Measurements from ENCODE around the gene NCAN.

NCAN gene

DNA sequence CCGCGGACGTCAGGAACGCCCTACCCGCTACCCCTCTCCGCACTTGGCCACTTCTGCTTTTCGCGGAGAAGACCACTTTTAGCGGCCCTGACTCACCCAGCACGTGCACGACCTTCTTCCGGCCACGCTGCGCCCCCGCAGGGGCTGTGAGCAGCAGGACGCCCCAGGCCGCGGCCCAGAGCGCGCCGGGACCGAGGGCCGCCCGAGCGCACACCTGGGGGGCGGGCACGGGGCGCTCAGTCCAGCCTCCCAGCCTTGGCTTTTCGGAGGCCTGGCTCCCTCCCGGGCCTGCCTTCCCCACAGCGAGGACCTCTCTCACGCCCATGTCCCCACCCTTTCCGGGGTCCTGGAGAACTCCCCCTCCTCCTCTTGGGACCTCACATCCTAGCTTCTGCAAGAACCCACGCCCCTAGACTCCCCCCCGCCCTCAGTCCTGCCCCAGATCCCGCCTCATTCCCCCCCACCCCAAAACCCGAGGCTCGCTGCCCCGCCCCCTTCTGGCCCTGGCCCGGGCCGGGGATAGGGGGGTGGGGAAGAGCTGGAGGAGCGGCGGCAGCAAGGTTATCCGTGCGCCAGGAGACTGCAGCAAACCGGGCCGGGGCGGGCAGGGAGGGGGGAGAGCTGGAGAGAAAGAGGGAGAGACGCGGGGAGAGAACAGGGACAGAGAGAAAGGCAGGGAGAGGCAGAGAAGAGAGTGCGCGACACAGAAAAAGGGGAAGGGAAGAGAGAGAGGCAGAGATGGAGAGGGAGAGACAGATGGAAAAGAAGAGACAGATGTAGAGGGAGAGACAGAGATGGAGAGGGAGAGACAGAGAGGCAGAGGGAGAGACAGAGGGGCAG lies 49.8 kb downstream of the NCAN start:
- no peak overlapping the region for H3K4me3 ChIP-seq (ENCODE audit: low read depth, low read length)
- TF ChIP-seq, protein P1, sequence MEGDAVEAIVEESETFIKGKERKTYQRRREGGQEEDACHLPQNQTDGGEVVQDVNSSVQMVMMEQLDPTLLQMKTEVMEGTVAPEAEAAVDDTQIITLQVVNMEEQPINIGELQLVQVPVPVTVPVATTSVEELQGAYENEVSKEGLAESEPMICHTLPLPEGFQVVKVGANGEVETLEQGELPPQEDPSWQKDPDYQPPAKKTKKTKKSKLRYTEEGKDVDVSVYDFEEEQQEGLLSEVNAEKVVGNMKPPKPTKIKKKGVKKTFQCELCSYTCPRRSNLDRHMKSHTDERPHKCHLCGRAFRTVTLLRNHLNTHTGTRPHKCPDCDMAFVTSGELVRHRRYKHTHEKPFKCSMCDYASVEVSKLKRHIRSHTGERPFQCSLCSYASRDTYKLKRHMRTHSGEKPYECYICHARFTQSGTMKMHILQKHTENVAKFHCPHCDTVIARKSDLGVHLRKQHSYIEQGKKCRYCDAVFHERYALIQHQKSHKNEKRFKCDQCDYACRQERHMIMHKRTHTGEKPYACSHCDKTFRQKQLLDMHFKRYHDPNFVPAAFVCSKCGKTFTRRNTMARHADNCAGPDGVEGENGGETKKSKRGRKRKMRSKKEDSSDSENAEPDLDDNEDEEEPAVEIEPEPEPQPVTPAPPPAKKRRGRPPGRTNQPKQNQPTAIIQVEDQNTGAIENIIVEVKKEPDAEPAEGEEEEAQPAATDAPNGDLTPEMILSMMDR (IDR thresholded peaks at IDR 0.05; ENCODE audit: control insufficient read depth, extremely low read depth, insufficient read depth) = no peak
- DNase-seq (ENCODE audit: low read depth) = no peak

DNA sequence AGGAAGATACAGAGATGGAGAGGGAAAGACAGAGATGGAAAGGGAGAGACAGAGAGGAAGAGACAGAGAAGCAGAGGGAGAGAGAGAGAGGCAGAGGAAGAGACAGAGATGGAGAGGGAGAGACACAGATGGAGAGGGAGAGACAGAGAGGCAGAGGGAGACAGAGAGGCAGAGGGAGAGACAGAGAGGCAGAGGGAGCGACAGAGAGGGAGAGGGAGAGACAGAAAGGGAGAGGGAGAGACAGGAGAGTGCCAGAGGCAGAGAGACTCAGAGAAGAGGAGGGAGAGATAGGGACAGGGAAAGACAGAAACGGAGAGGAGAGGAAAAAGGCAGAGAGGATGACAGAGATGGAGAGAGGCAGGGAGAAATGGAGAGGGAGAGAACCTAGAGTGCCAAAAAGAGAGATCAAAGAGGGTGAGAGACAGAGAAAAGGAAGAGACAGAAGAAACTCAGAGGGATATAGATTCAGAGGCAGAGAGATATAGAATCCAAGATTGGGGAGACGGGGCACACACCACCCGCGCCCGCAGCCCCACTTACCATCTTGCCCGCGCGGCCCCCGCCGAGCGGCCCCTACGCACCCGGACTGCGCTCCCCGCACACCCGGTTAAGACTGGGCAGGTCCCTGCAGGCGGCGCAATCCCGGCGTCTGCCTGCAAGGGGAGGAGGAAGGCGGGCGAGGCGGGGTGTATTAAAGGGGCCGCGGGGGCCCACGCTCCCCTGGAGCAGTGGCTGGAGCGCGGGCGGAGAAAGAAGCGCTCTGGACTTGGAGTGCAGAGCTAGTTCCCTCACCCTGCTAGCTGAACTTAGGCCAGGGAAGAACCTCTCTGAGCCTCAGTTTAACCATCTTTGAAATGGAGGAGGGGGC lies 50.7 kb downstream of the NCAN start:
- H3K4me3 ChIP-seq (ENCODE audit: low read depth, low read length) = no peak overlapping the region
- no peak for DNase-seq (ENCODE audit: low read depth)
- TF ChIP-seq, protein P1 (IDR thresholded peaks at IDR 0.05; ENCODE audit: control insufficient read depth, extremely low read depth, insufficient read depth) = no peak

DNA sequence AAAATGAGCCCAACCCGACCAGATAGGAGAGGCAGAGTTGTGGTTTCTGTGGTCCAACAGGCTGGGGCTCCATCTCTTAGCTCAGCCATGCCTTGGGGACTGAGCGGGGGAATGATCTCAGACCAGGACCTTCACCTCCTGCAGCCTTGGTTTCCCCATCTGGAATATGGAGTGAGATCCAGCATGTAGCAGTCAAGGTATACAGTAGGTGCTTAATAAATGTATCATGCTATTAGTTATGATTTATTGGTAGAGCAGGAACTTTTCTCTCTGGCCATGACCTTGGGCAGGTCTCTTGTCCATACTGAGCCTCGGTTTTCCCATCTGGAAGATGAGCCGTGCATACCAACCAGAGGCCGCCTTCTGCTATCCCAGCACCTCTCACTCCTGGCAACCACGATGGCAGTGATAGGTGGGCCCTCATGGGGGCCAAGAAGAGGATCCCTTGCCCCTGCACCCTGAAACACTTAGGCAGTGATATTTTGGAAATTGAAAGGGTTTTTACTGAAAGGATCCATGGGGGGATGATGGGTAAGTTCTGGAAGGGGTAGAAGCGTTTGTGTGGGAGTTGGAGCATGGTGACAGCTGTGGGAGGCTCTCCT lies 52.2 kb downstream of the NCAN start:
- TF ChIP-seq, protein P1 (IDR thresholded peaks at IDR 0.05; ENCODE audit: control insufficient read depth, extremely low read depth, insufficient read depth) = no peak
- no peak for DNase-seq (ENCODE audit: low read depth)
- H3K4me3 ChIP-seq (ENCODE audit: low read depth, low read length) = no peak overlapping the region

DNA sequence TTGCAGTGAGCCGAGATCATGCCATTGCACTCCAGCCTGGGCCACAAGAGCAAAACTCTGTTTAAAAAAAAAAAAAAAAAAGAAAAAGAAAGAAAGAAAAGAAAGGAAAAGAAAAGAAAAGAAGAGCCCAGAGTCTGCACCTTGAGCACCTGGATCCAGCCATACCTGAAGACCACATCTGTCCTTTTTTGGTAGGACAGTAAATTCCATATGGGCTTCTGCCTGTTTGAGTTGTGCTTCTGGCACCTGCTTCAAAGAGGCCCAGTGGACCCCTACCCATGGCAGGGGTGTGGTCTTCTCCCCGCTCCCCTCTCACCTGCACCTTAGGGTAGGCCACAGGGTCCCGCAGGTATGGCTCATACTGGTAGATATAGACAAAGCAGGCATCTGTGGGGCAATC lies 55.5 kb downstream of the NCAN start:
- TF ChIP-seq, protein P1 (IDR thresholded peaks at IDR 0.05; ENCODE audit: control insufficient read depth, extremely low read depth, insufficient read depth) = no peak
- DNase-seq (ENCODE audit: low read depth) = no peak
- no peak overlapping the region for H3K4me3 ChIP-seq (ENCODE audit: low read depth, low read length)

DNA sequence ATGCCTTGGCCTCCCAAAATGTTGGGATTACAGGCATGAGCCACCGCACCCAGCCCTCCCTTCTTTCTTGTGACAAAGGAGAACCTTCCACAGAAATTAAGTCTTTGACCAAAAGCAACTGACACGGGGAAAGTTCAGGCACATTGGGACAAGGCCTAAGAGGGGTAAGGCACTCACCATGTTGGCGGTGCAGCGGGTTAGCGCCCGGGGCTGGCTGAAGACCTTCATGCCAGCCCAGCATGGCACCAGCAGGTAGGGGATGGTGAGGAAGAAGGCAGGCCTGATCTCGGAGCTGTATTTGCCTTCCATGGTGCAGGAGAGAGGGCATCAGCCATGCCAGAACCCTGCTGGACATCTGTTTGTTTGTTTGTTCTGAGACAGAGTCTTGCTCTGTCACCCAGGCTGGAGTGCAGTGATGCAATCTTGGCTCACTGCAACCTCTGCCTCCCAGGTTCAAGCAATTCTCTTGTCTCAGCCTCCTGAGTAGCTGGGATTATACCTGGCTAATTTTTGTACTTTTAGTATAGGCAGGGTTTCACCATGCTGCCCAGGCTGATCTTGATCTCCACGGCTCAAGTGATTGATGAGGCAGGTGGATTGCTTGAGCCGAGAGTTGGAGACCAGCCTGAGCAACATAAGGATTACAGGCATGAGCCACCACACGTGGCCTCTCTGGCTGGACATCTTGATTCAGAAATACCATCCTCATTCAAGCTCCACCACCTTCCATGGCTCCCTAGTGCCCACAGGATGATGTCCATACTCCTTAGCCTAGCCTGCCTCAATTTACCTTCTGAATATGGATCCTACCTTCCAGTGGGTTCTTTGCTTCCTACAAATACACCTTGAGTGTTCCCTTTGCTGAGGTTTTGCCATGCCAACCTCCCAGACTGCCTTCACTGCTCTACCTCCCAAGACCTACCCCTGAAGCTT lies 57.0 kb downstream of the NCAN start:
- DNase-seq (ENCODE audit: low read depth) = no peak
- no peak overlapping the region for H3K4me3 ChIP-seq (ENCODE audit: low read depth, low read length)
- TF ChIP-seq, protein P1 (IDR thresholded peaks at IDR 0.05; ENCODE audit: control insufficient read depth, extremely low read depth, insufficient read depth) = no peak

All from LNCaP clone FGC (cell line).